Transverse colon (tissue), 4 donors: ENCODE data around the gene KIAA1549.

ENCODE experiments used
- CTCF ChIP-seq, 5 experiments: fragments of 200-600 bp in 3 of 5; fragments of 450-650 bp in 2 of 5; sonication (generic) in 3 of 5; IDR thresholded peaks; 1 replicate in 2 of 5; 2 replicates in 3 of 5; pipeline ENCODE4 v1.5.1; 2016 to 2017; ENCODE audit warnings: antibody characterized with exemption in 5 of 5, inconsistent platforms in 3 of 5, mild to moderate bottlenecking in 2 of 5, moderate library complexity in 1 of 5
- EP300 ChIP-seq: sonication (generic); formaldehyde crosslinking; IDR thresholded peaks from one replicate; pipeline ENCODE4 v1.6.1; 2017; ENCODE audit warnings: antibody characterized with exemption, low read depth
- POLR2A ChIP-seq: fragments of 450-650 bp; IDR thresholded peaks from one replicate; pipeline ENCODE4 v1.6.1; 2016; ENCODE audit warnings: antibody characterized with exemption, mild to moderate bottlenecking, moderate library complexity
- POLR2AphosphoS5 ChIP-seq, 3 donors: sonication (generic); formaldehyde crosslinking; IDR thresholded peaks; one replicate each; pipeline ENCODE4 v1.6.1; 2016; ENCODE audit warnings: antibody characterized with exemption in 3 of 3

- TF ChIP-seq CTCF (IDR thresholded peaks at IDR 0.05) (no peak), POLR2AphosphoS5 (IDR thresholded peaks at IDR 0.05) (no peak), EP300 (no peak), POLR2A (no peak)
Observed at GRCh38 chr7:138866353-138866752, 114.8 kb downstream of the KIAA1549 start.
